22Rv1 (cell line): ENCODE data around the gene STYK1.

ENCODE experiments used
- H3K27ac ChIP-seq: fragments of 450-650 bp; 2 replicates; pipeline ENCODE4 v1.5.1; 2017
- ZFX ChIP-seq: fragments of 450-650 bp; IDR thresholded peaks from 2 replicates; pipeline ENCODE4 v1.6.1; 2017; ENCODE audit warnings: antibody characterized with exemption, borderline replicate concordance
- TF ChIP-seq, protein P1 (sequence below): fragments of 450-650 bp; IDR thresholded peaks from 2 replicates; pipeline ENCODE4 v1.5.1; 2017; ENCODE audit warnings: mild to moderate bottlenecking

Gene STYK1

GRCh38 chr12:10673659-10674384 lies at the start of gene STYK1:
Gene STYK1 (minus strand): TSS chr12:10674052. CDS start chr12:10634618, 39,434 bp downstream.
- H3K27ac ChIP-seq: peak within 1 kb of the TSS; percentile 91
- TF ChIP-seq ZFX: no peak
- TF ChIP-seq, protein P1, sequence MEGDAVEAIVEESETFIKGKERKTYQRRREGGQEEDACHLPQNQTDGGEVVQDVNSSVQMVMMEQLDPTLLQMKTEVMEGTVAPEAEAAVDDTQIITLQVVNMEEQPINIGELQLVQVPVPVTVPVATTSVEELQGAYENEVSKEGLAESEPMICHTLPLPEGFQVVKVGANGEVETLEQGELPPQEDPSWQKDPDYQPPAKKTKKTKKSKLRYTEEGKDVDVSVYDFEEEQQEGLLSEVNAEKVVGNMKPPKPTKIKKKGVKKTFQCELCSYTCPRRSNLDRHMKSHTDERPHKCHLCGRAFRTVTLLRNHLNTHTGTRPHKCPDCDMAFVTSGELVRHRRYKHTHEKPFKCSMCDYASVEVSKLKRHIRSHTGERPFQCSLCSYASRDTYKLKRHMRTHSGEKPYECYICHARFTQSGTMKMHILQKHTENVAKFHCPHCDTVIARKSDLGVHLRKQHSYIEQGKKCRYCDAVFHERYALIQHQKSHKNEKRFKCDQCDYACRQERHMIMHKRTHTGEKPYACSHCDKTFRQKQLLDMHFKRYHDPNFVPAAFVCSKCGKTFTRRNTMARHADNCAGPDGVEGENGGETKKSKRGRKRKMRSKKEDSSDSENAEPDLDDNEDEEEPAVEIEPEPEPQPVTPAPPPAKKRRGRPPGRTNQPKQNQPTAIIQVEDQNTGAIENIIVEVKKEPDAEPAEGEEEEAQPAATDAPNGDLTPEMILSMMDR: peak; percentile 99

DNA sequence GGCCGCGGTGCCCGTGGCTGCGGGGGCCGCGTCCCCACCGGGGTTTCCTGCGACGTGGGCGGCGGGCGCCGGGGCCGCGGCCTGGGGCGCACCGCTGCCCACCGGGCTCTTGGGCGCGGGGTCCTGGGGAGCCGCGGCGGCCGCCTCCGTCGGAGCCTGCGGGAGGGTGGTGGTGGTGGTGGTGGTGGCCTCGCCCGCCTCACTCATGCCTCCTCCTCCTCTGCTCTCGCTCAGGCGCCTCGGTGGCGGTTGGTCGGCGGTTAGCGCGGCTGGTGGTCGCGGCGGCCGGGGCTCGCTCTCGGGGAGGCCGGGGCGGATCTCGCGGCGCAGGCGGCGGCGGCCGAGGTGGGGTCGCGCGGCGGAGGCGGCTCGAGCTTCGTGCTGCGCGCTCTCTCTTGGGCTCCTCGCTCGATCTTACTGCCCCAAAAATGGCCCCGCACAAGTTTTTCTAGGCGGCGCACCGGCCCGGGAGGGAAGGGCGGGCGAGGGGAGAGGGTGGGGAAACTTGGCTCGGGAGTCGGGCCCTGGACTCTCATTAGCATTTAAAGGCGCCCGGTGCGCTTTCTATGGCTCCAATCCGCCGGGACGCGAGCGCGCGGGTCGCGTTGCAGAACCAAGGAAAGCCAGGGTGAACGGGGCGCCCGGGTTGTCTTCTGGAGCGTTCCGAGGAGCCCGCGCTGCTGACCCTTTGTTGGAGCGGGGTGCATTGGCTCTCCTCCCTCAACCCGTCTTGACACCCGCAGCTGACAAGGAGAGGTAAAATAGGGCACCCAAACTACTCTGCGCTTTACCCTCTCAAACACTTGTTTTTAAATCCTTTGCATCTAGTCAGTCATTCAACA lies 49.3 kb upstream of the STYK1 start, which contains the start of gene YBX3:
YBX3 (minus strand) TSS at position 419 of the 842 bp plus-strand sequence; CDS start at position 207, 212 bp downstream.
- TF ChIP-seq ZFX: no peak
- TF ChIP-seq, protein P1: 0 out of 2 replicates have a peak, but pooled peaks have one; percentile 3
- H3K27ac ChIP-seq: peak within 1 kb of the TSS; percentile 85

DNA sequence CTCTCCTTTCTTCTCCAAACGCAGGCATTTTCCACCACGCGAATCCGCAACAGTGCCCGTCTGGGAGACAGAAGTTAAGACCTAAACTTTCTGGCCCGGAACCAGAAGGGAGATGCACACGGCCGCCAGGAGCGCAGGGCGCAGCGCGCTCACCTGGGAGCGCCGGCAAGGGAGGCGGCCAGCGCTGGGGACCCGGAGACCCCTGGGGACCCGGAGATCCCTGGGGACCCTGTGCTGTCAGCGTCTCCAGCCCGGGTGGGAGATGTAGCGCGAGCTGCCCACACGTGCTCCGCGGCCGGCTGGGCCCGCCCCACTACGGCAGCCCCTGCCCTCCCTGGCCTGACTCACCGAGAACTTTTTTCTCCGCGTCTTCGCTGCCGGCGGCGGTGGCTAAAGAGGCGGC lies 48.7 kb upstream of the STYK1 start:
- peak overlapping the region; percentile 85 for H3K27ac ChIP-seq
- no peak for TF ChIP-seq ZFX
- TF ChIP-seq, protein P1: peak; percentile 33

- TF ChIP-seq ZFX: no peak
- TF ChIP-seq, protein P1: no peak
- peak overlapping the region; percentile 85 for H3K27ac ChIP-seq
Measured at GRCh38 chr12:10721651-10722501, 48.0 kb upstream of the STYK1 start.

GRCh38 chr12:10720974-10721650 lies 47.3 kb upstream of the STYK1 start:
- TF ChIP-seq, protein P1: no peak
- no peak for TF ChIP-seq ZFX
- peak overlapping the region; percentile 85 for H3K27ac ChIP-seq

DNA sequence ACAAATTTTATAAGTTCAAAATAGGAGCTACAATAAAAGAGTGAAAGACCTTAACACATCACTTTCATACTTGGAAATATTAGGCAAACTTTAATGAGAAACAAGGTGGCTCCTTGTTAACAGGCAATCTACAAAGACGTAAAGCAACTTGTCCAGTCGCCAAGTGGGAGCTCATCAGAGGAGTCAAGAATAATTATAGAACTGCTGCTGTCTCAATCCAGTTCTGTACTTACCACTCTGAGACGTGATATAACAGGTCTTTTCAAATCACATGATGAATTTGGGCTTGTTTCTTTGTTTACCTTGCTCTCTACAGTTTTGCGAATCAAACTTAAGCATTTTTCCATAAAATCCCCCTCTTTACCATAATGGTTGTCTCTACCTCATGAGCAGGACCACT lies 45.6 kb upstream of the STYK1 start:
- H3K27ac ChIP-seq: no peak overlapping the region

More for the DNA sequence above, 45.6 kb upstream of the STYK1 start:
- TF ChIP-seq ZFX: no peak
- TF ChIP-seq, protein P1: no peak
